ENCODE data around the gene NUMB. TPM values are rescaled to one million over a fixed set of nuclear protein-coding genes. Genes with fewer than 3 reads are reported as not detected.

Gene NUMB
- total RNA-seq, 1 experiment from 2014 or later: 46.5 TPM

- Histone ChIP-seq H3K14ac (ENCODE audit: insufficient read depth, low read length) (no peak overlapping the region), H3K27me3 (ENCODE audit: insufficient read depth, low read length) (no peaks in the 10 kb centered on the region), H3K79me2 (ENCODE audit: insufficient read depth, low read length) (no peaks in the 10 kb centered on the region), H2BK12ac (ENCODE audit: insufficient read length, low read depth, low read length) (no peak overlapping the region), H3T11ph (ENCODE audit: low read length) (no peak overlapping the region), H3K4ac (ENCODE audit: low read depth, low read length) (no peak overlapping the region), H3K56ac (ENCODE audit: insufficient read length, low read depth, low read length) (no peak overlapping the region), H2BK15ac (ENCODE audit: low read depth, low read length) (no peak overlapping the region), H2BK5ac (ENCODE audit: insufficient read length, low read length) (no peak overlapping the region), H2BK120ac (ENCODE audit: low read depth, low read length, poor library complexity, severe bottlenecking) (no peak overlapping the region), H4K8ac (replicated peaks; ENCODE audit: insufficient read length, low read depth, low read length) (no peak overlapping the region), H4K5ac (ENCODE audit: insufficient read length, low read depth, low read length) (no peak overlapping the region), H2BK20ac (ENCODE audit: low read depth, low read length, poor library complexity, severe bottlenecking) (no peak overlapping the region), H2AFZ (ENCODE audit: low read length) (no peak overlapping the region), H3K9ac (ENCODE audit: extremely low read depth, insufficient read length, low read length) (no peak overlapping the region), H4K91ac (ENCODE audit: insufficient read length, low read depth, low read length) (no peak overlapping the region), H3K18ac (ENCODE audit: insufficient read length, low read depth, low read length) (no peak overlapping the region), H3K79me1 (ENCODE audit: insufficient read depth, low read depth, low read length, poor library complexity, severe bottlenecking) (no peaks in the 10 kb centered on the region), H3K23ac (ENCODE audit: insufficient read length, low read depth, low read length) (no peak overlapping the region), H3K4me2 (ENCODE audit: insufficient read depth, insufficient read length, low read length) (peak overlapping the region; percentile 1), H2AK5ac (ENCODE audit: insufficient read length, low read length) (no peak overlapping the region), H3K23me2 (ENCODE audit: insufficient read length, low read depth, low read length, poor library complexity, severe bottlenecking) (no peaks in the 10 kb centered on the region), H3K4me1 (ENCODE audit: insufficient read depth, low read length) (peaks cover 8% of the 10 kb centered on the region; the same call in 1 of the 2 replicates), H4K20me1 (ENCODE audit: control insufficient read depth, insufficient read depth, insufficient read length) (no peaks in the 10 kb centered on the region), H3K9me3 (ENCODE audit: control insufficient read depth, low read depth, low read length) (no peaks in the 10 kb centered on the region), H3K27ac (ENCODE audit: insufficient read length, low read depth, low read length) (no peak overlapping the region)
- WGBS (ENCODE audit: extremely low coverage, insufficient read length, low lambda C conversion rate): no CpG with 5 or more reads among the region's 12 CpGs
- Mint-ChIP-seq H3K9me3 (no peaks in the 10 kb centered on the region), H3K36me3 (ENCODE audit: insufficient read depth in 1 of 3, low read depth in 3 of 3) (peaks cover 5 to 39% (median 33%) of the 10 kb centered on the region in 3 experiments; a peak in 6 of 7 replicates), H3K27me3 (ENCODE audit: low read depth) (no peaks in the 10 kb centered on the region), H3K27ac (peak overlapping the region; percentile 78 to 96 (median 88)), H3K4me1 (peaks cover 32 to 49% of the 10 kb centered on the region in 2 experiments), H3K4me3 (peak overlapping the region in 1 of 2 experiments; percentile 19; a peak in 3 of 5 replicates)
- TF ChIP-seq, protein P1, sequence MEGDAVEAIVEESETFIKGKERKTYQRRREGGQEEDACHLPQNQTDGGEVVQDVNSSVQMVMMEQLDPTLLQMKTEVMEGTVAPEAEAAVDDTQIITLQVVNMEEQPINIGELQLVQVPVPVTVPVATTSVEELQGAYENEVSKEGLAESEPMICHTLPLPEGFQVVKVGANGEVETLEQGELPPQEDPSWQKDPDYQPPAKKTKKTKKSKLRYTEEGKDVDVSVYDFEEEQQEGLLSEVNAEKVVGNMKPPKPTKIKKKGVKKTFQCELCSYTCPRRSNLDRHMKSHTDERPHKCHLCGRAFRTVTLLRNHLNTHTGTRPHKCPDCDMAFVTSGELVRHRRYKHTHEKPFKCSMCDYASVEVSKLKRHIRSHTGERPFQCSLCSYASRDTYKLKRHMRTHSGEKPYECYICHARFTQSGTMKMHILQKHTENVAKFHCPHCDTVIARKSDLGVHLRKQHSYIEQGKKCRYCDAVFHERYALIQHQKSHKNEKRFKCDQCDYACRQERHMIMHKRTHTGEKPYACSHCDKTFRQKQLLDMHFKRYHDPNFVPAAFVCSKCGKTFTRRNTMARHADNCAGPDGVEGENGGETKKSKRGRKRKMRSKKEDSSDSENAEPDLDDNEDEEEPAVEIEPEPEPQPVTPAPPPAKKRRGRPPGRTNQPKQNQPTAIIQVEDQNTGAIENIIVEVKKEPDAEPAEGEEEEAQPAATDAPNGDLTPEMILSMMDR (conservative IDR thresholded peaks at IDR 0.05): peak; percentile 70
- peak; percentile 62 for DNase-seq
These were observed 174.6 kb downstream of the NUMB start for GRCh38 chr14:73283608-73284379.
